Pancreas (tissue), 10 donors: Measurements from ENCODE around the gene RNF144A. TPM values are rescaled to one million over a fixed set of nuclear protein-coding genes. Genes with fewer than 3 reads are reported as not detected.

ENCODE experiments used
- ATAC-seq, 4 donors: fragments of 200-7000 bp; cut with Tn5 transposase; one replicate each; pipeline versions ENCODE4 v1.8.0 to v1.9.1; 2020; ENCODE audit warnings: mild to moderate bottlenecking in 4 of 4, moderate library complexity in 4 of 4
- DNase-seq, 6 donors: peaks; one replicate each; pipeline ENCODE4 v3.0.0-alpha.2; 2020
- FAIRE-seq: peaks from 2 replicates; lab custom pipeline; 2012; peaks lifted over from hg19 to GRCh38; lab: Jason Lieb, UNC
- H3K27ac ChIP-seq, 4 donors: fragments of 200-600 bp; sonication (generic); 1 replicate in 3 of 4; 2 replicates in 1 of 4; pipeline versions ENCODE4 v1.5.0 to v1.8.0; 2020
- H3K27me3 ChIP-seq, 4 donors: fragments of 200-600 bp; one replicate each; pipeline ENCODE4 v1.8.0; 2021
- H3K36me3 ChIP-seq, 3 donors: fragments of 200-600 bp; sonication (generic) in 1 of 3; one replicate each; pipeline versions ENCODE4 v1.5.0 to v1.8.0; 2020 to 2021
- H3K4me1 ChIP-seq, 3 donors: fragments of 200-600 bp; one replicate each; pipeline ENCODE4 v1.8.0; 2021
- H3K4me3 ChIP-seq, 4 donors: fragments of 200-600 bp; sonication (generic) in 2 of 4; one replicate each; pipeline versions ENCODE4 v1.5.0 to v1.8.0; 2020 to 2021
- H3K9me3 ChIP-seq, 4 donors: fragments of 200-600 bp; one replicate each; pipeline ENCODE4 v1.8.0; 2021
- WGBS, 2 donors: extraction: QIAGEN DNeasy Blood & Tissue Kit; methylation state at CpG; one replicate each; pipeline ENCODE4 v1.1.7; 2013; 5-methylcytosine and 5-hydroxymethylcytosine counted together
- intact Hi-C, 3 donors: fragments of 100-400 bp; cut with DNase I; formaldehyde crosslinking; loops; one replicate each; pipeline versions ENCODE4 v1.11.1 to v1.14.2; 2022
- polyA plus RNA-seq, 2 donors: library from polyadenylated mRNA; stranded (reverse); fragments of 200-250 nt; gene quantifications; one replicate each; pipeline ENCODE4 v1.2.3, GENCODE V29; 2013
- total RNA-seq, 6 donors: library from RNA; stranded (reverse); fragmentation: NEBNext Ultra II Directional in 4 of 6; extraction: Animal tissue kit (Norgen Biotek cat#: 25700) in 4 of 6; gene quantifications; one replicate each; pipeline versions ENCODE4 v1.2.1 to v1.2.4, GENCODE V29; 2021 to 2023
- TF ChIP-seq, protein P1 (sequence below), 4 donors: fragments of 200-600 bp; sonication (generic) in 3 of 4; IDR thresholded peaks; one replicate each; pipeline versions ENCODE4 v1.5.0 to v1.8.0; 2021; ENCODE audit warnings: antibody characterized with exemption in 4 of 4
- donor health status: healthy with polysubstance abuse.
- donor health status: DM: no; HTN: no; CAD: no; lungs with moderate emphysema.
- donor health status: DM: no; HTN: no; CAD: no.
- donor health status: control.
- donor health status: control.
- donor health status: Bipolar disorder and iron deficiency.
- donor health status: DM: yes; HTN: yes; CAD: no.
- donor health status: DM: no; HTN: no; CAD: no.
- donor health status: DM: no; HTN: no; CAD: no.
- donor health status: DM: yes; HTN: yes; CAD: no.

The RNF144A gene
- total and polyA plus RNA-seq, 8 donors: 9.4 to 78.7 (median 34.1) TPM

DNA sequence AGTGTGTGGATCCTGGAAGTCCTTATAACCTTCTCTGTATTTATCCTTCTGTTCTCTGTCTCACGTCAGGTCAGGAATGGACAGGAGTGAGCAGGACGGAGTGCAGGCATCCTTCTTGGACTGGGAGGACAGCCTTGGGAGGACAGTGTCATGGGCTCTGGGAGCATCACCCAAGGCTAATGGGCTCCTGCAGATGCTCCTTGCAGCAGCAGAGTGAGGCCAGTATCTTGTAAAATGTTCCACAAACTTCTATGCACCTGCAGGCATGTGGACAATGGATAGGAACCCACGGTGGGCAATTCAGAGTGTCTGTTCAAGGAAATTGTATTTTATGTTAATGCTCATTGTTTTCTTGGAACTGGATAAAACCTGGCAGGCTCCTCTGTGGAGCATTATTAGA is 176.2 kb downstream of the RNF144A start:
- Histone ChIP-seq H3K36me3 (no peaks in the 10 kb centered on the region), H3K4me1 (peaks cover 0 to 3% (median 0%) of the 10 kb centered on the region in 3 donors), H3K27ac (no peak overlapping the region), H3K27me3 (no peaks in the 10 kb centered on the region), H3K9me3 (no peaks in the 10 kb centered on the region), H3K4me3 (no peak overlapping the region)
- FAIRE-seq: no peak
- intact Hi-C loops: no loop called here
- TF ChIP-seq, protein P1, sequence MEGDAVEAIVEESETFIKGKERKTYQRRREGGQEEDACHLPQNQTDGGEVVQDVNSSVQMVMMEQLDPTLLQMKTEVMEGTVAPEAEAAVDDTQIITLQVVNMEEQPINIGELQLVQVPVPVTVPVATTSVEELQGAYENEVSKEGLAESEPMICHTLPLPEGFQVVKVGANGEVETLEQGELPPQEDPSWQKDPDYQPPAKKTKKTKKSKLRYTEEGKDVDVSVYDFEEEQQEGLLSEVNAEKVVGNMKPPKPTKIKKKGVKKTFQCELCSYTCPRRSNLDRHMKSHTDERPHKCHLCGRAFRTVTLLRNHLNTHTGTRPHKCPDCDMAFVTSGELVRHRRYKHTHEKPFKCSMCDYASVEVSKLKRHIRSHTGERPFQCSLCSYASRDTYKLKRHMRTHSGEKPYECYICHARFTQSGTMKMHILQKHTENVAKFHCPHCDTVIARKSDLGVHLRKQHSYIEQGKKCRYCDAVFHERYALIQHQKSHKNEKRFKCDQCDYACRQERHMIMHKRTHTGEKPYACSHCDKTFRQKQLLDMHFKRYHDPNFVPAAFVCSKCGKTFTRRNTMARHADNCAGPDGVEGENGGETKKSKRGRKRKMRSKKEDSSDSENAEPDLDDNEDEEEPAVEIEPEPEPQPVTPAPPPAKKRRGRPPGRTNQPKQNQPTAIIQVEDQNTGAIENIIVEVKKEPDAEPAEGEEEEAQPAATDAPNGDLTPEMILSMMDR (IDR thresholded peaks at IDR 0.05): no peak
- DNase-seq: no peak
- 90 to 94% methylated on average over 3 of the region's 3 CpGs for WGBS, 2 donors
- ATAC-seq: no peak

Other genes starting within 250 kb of the RNF144A start
- 1 to 10 TPM; 2.5 to 4.3 (median 3.5) TPM for gene CMPK2, start 51.5 kb upstream of the RNF144A start, total RNA-seq
- gene CMPK2, start 51.5 kb upstream of the RNF144A start, polyA plus RNA-seq: 1 to 10 TPM; 1.7 to 2.4 TPM
- gene RSAD2, start 39.6 kb upstream of the RNF144A start, total RNA-seq: 1 to 10 TPM in 5 of 6 donors, under 1 TPM in 1; 0.60 to 2.9 (median 2.1) TPM
- gene RSAD2, start 39.6 kb upstream of the RNF144A start, polyA plus RNA-seq: 1 to 10 TPM in 1 of 2 donors, under 1 TPM in 1; 0.95 to 1.9 TPM